Transverse colon (tissue), 3 donors: Measurements from ENCODE around the gene RPRD2.

ENCODE experiments used
- POLR2A ChIP-seq: fragments of 450-650 bp; IDR thresholded peaks from one replicate; pipeline ENCODE4 v1.6.1; 2016; ENCODE audit warnings: antibody characterized with exemption, mild to moderate bottlenecking, moderate library complexity
- TF ChIP-seq, protein P1 (sequence below), 5 experiments: fragments of 200-600 bp in 3 of 5; fragments of 450-650 bp in 2 of 5; sonication (generic) in 3 of 5; IDR thresholded peaks; 1 replicate in 2 of 5; 2 replicates in 3 of 5; pipeline ENCODE4 v1.5.1; 2016 to 2017; ENCODE audit warnings: antibody characterized with exemption in 5 of 5, inconsistent platforms in 3 of 5, mild to moderate bottlenecking in 2 of 5, moderate library complexity in 1 of 5

DNA sequence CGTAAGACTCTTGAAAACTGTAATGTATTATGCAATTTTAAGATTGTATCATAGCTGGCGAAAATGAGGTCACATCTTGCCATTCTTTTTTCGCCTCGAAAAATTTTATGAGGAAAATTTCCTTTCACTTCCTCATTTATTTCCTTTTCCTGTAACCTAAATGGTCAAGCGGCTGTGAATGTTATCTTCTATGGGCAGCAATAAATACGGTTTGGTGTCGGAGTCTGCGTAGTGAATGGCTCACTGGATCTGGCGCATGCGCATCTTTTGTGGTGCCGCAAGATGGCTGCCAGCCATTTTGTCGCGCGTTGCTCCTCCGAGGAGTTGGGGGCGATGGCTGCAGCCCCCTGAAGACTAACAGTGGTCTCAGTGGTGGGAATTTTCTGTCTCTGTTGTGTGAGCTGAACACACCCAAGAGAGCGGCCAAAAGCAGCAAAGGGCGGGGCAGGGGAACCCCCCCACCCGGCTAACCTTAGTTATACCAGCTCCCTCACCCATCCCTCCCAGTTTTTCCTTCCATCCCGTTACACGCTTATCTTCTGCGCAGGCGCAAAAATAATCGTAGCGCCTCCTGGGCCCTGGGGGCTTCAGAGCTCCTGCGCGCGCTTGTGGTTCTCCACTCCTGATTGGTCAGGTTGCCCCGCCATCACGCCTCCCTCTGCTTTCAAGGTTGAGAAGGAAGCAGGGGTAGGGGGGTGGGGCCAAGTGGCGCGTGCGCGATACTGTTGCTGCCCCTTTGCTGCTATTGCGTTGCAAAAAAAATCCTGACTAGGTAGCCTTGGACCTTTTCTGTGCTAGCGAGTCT is at the start of gene RPRD2:
- TF ChIP-seq, protein P1, sequence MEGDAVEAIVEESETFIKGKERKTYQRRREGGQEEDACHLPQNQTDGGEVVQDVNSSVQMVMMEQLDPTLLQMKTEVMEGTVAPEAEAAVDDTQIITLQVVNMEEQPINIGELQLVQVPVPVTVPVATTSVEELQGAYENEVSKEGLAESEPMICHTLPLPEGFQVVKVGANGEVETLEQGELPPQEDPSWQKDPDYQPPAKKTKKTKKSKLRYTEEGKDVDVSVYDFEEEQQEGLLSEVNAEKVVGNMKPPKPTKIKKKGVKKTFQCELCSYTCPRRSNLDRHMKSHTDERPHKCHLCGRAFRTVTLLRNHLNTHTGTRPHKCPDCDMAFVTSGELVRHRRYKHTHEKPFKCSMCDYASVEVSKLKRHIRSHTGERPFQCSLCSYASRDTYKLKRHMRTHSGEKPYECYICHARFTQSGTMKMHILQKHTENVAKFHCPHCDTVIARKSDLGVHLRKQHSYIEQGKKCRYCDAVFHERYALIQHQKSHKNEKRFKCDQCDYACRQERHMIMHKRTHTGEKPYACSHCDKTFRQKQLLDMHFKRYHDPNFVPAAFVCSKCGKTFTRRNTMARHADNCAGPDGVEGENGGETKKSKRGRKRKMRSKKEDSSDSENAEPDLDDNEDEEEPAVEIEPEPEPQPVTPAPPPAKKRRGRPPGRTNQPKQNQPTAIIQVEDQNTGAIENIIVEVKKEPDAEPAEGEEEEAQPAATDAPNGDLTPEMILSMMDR (IDR thresholded peaks at IDR 0.05), result peak in 1 of 5 experiments; percentile 18
- peak; percentile 68 for TF ChIP-seq POLR2A
